HepG2 (cell line): ENCODE measurements around the gene CGNL1. TPM values are rescaled to one million over a fixed set of nuclear protein-coding genes. Genes with fewer than 3 reads are reported as not detected.

Source experiments
- ATAC-seq: fragments of 200-7000 bp; cut with Tn5 transposase; 3 replicates; pipeline ENCODE4 v1.9.1; 2020; ENCODE audit warnings: mild to moderate bottlenecking, moderate library complexity
- BruUV-seq: library from RNA; stranded (reverse); fragments of 400-500 nt; replicated peaks from 2 replicates; lab custom pipeline; 2021; lab: Mats Ljungman, UMichigan
- CTCF ChIA-PET: fragments of 300-600 bp; formaldehyde crosslinking; extraction: SDS; loops from one replicate; lab custom pipeline; 2021; ENCODE audit warnings: low total read pairs, inconsistent platforms, low intra/inter-chr PET ratio; lab: Yijun Ruan, JAX
- POLR2A ChIA-PET: fragments of 350-600 bp; sonication (Branson Sonifier 250); formaldehyde crosslinking; loops from one replicate; lab custom pipeline; 2020; ENCODE audit warnings: antibody characterized with exemption, inconsistent platforms; lab: Yijun Ruan, JAX
- DNase-seq: peaks from one replicate; pipeline ENCODE4 v3.0.0-alpha.2; 2015; ENCODE audit warnings: low spot score
- FAIRE-seq: peaks from 3 replicates; lab custom pipeline; 2011; peaks lifted over from hg19 to GRCh38; lab: Jason Lieb, UNC
- H2AFZ ChIP-seq: one replicate; pipeline ENCODE4 v1.6.1; 2011; ENCODE audit warnings: low read length, inconsistent platforms
- H3K27ac ChIP-seq: fragments of 300-600 bp; 3 replicates; pipeline ENCODE4 v1.8.0; 2011; ENCODE audit warnings: mixed run types, mild to moderate bottlenecking, mixed read lengths, low read length, inconsistent platforms; ENCODE audit not compliant: insufficient read depth; ENCODE audit errors: extremely low read length
- H3K27me3 ChIP-seq, 2 experiments: fragments of 200-600 bp in 1 of 2; 2 replicates in 1 of 2; 3 replicates in 1 of 2; pipeline versions ENCODE4 v1.6.0 to v1.8.0; 2011; ENCODE audit warnings: low read length in 2 of 2, mild to moderate bottlenecking in 2 of 2, moderate library complexity in 2 of 2, inconsistent platforms in 1 of 2; ENCODE audit not compliant: insufficient read depth in 2 of 2, control insufficient read depth in 1 of 2
- H3K36me3 ChIP-seq, 2 experiments: fragments of 200-600 bp in 1 of 2; replicated peaks in 1 of 2; 2 replicates in 1 of 2; 3 replicates in 1 of 2; pipeline versions ENCODE4 v1.5.1 to v1.8.0; 2011; ENCODE audit warnings: low read length in 2 of 2, inconsistent platforms in 1 of 2; ENCODE audit not compliant: insufficient read depth in 2 of 2, control insufficient read depth in 1 of 2
- H3K4me1 ChIP-seq: 2 replicates; pipeline ENCODE4 v1.5.1; 2012; ENCODE audit warnings: low read length, inconsistent platforms; ENCODE audit not compliant: insufficient read depth
- H3K4me2 ChIP-seq: 2 replicates; pipeline ENCODE4 v1.6.0; 2011; ENCODE audit warnings: low read depth, low read length, inconsistent platforms
- H3K4me3 ChIP-seq, 3 experiments: fragments of 200-600 bp in 1 of 3; sonication (generic), shearing (Covaris generic) in 1 of 3; replicated peaks in 1 of 3; 2 replicates each; pipeline ENCODE4 v1.5.1; 2011 to 2016; ENCODE audit warnings: low read length in 3 of 3, inconsistent platforms in 2 of 3, low read depth in 2 of 3, mild to moderate bottlenecking in 2 of 3, control low read depth in 1 of 3, mixed read lengths in 1 of 3; ENCODE audit not compliant: insufficient read depth in 1 of 3
- H3K79me2 ChIP-seq: one replicate; pipeline ENCODE4 v1.6.1; 2011; ENCODE audit warnings: low read length, inconsistent platforms; ENCODE audit not compliant: insufficient read depth
- H3K9ac ChIP-seq: 2 replicates; pipeline ENCODE4 v1.6.0; 2011; ENCODE audit warnings: mild to moderate bottlenecking, low read depth, low read length, inconsistent platforms; ENCODE audit not compliant: insufficient read depth
- H3K9me3 ChIP-seq: 2 replicates; pipeline ENCODE4 v1.5.1; 2012; ENCODE audit warnings: mild to moderate bottlenecking, low read length
- H4K20me1 ChIP-seq: 2 replicates; pipeline ENCODE4 v1.6.0; 2011; ENCODE audit warnings: inconsistent platforms, mild to moderate bottlenecking, low read length, moderate library complexity; ENCODE audit not compliant: insufficient read depth
- ARNTL ChIP-seq: sonication (generic); formaldehyde crosslinking; IDR thresholded peaks from 2 replicates; pipeline ENCODE4 v1.4.0; 2020; ENCODE audit warnings: mild to moderate bottlenecking, missing genetic modification reagents
- BRD4 ChIP-seq: sonication (generic); formaldehyde crosslinking; IDR thresholded peaks from 2 replicates; pipeline ENCODE4 v1.4.0; 2020; ENCODE audit warnings: missing genetic modification reagents
- DBP ChIP-seq: sonication (generic); formaldehyde crosslinking; IDR thresholded peaks from 2 replicates; pipeline ENCODE4 v1.4.0; 2020; ENCODE audit warnings: missing genetic modification reagents; ENCODE audit errors: not compliant biosample characterization
- HNRNPL ChIP-seq: fragments of 200-400 bp; formaldehyde crosslinking; IDR thresholded peaks from 2 replicates; pipeline ENCODE4 v1.6.1; 2017; ENCODE audit warnings: mild to moderate bottlenecking, low read depth, low read length
- NAIF1 ChIP-seq: sonication (generic); formaldehyde crosslinking; IDR thresholded peaks from 2 replicates; pipeline ENCODE4 v1.5.0; 2020; ENCODE audit warnings: mild to moderate bottlenecking, missing genetic modification reagents, borderline replicate concordance
- NFE2L1 ChIP-seq: sonication (generic); formaldehyde crosslinking; IDR thresholded peaks from 2 replicates; pipeline ENCODE4 v1.4.0; 2020; ENCODE audit warnings: missing genetic modification reagents, mild to moderate bottlenecking, borderline replicate concordance
- NR2C2 ChIP-seq: sonication (generic); formaldehyde crosslinking; IDR thresholded peaks from 2 replicates; pipeline ENCODE4 v1.4.0; 2020; ENCODE audit warnings: missing genetic modification reagents, mild to moderate bottlenecking, moderate library complexity, borderline replicate concordance
- RBM39 ChIP-seq: fragments of 200-400 bp; formaldehyde crosslinking; IDR thresholded peaks from one replicate; pipeline ENCODE4 v1.6.1; 2018; ENCODE audit warnings: antibody characterized with exemption, mild to moderate bottlenecking, low read depth, low read length; ENCODE audit not compliant: poor library complexity, severe bottlenecking
- SRSF1 ChIP-seq: fragments of 200-400 bp; formaldehyde crosslinking; optimal IDR thresholded peaks from 2 replicates; pipeline ENCODE3; 2017; ENCODE audit warnings: mild to moderate bottlenecking, low read depth, low read length, moderate library complexity
- SSRP1 ChIP-seq: IDR thresholded peaks from 2 replicates; pipeline ENCODE4 v1.6.1; 2016; ENCODE audit warnings: control low read depth
- ZMYM4 ChIP-seq: sonication (generic); formaldehyde crosslinking; IDR thresholded peaks from 2 replicates; pipeline ENCODE4 v1.8.1; 2023; ENCODE audit warnings: mild to moderate bottlenecking, missing genetic modification reagents
- ZNF597 ChIP-seq: sonication (generic); formaldehyde crosslinking; IDR thresholded peaks from 2 replicates; pipeline ENCODE4 v1.5.0; 2020; ENCODE audit warnings: missing genetic modification reagents
- ZNF616 ChIP-seq: sonication (generic); formaldehyde crosslinking; IDR thresholded peaks from 2 replicates; pipeline ENCODE4 v1.5.0; 2020; ENCODE audit warnings: low read depth, mild to moderate bottlenecking, missing genetic modification reagents
- ZNF619 ChIP-seq: sonication (generic); formaldehyde crosslinking; IDR thresholded peaks from 2 replicates; pipeline ENCODE4 v1.4.0; 2020; ENCODE audit warnings: mild to moderate bottlenecking, missing genetic modification reagents
- ZNF7 ChIP-seq: IDR thresholded peaks from 2 replicates; pipeline ENCODE4 v1.6.1; 2016; ENCODE audit warnings: missing biosample characterization, missing genetic modification reagents
- ZNF724P ChIP-seq: sonication (generic); formaldehyde crosslinking; IDR thresholded peaks from 2 replicates; pipeline ENCODE4 v1.8.0; 2022; ENCODE audit warnings: missing genetic modification reagents, borderline replicate concordance
- WGBS: methylation state at CpG from one replicate; pipeline ENCODE4 v1.1.6; 2017; ENCODE audit warnings: low lambda C conversion rate; 5-methylcytosine and 5-hydroxymethylcytosine counted together
- in situ Hi-C: cut with HindIII; loops from 2 replicates; pipeline ENCODE4 v1.10.0; 2017; ENCODE audit warnings: low pct_unique_long_range_greater_than_20kb; ENCODE audit not compliant: extremely low pct_ligation_motif_present
- intact Hi-C: fragments of 100-400 bp; cut with micrococcal nuclease; formaldehyde crosslinking; loops from one replicate; pipeline ENCODE4 v1.10.0; 2022; ENCODE audit not compliant: unreplicated experiment
- polyA plus RNA-seq, 8 experiments: library from polyadenylated mRNA; depleted of rRNA in 3 of 8; stranded (reverse) in 7 of 8; unstranded in 1 of 8; fragments of >200 nt; fragmentation: Illumina TruSeq in 4 of 8; extraction: Trizol in 4 of 8; gene quantifications; 2 replicates each; pipeline versions ENCODE4 v1.2.1 to v1.2.3, GENCODE V29; 2011 to 2016; ENCODE audit warnings: low read depth in 4 of 8, missing spikeins in 1 of 8, mixed read lengths in 1 of 8; ENCODE audit not compliant: insufficient read depth in 1 of 8
- total RNA-seq, 5 experiments: library from RNA; depleted of rRNA; stranded (reverse); fragments of >200 nt; fragmentation: Illumina TruSeq; extraction: Trizol; gene quantifications; 2 replicates each; pipeline ENCODE4 v1.2.3, GENCODE V29; 2016; ENCODE audit warnings: low read depth in 1 of 5

Gene CGNL1
- total and polyA plus RNA-seq, 2 of the 13 experiments (the other 11 are each of a cell fraction or from before 2014, with no cell fraction given): 5.6 to 15.6 TPM

- DNase-seq (no peak), FAIRE-seq (no peak)
- no peak for TF ChIP-seq ZNF7
- no peak for TF ChIP-seq NR2C2 (CRISPR knock-in tag)
- TF ChIP-seq ZMYM4 (CRISPR knock-in tag): no peak
- no peak for TF ChIP-seq SRSF1
- TF ChIP-seq NAIF1: no peak
- no peak for TF ChIP-seq ZNF619 (CRISPR knock-in tag)
- TF ChIP-seq BRD4 (CRISPR knock-in tag): no peak
- no peak for TF ChIP-seq SSRP1 (CRISPR knock-in tag)
- TF ChIP-seq HNRNPL: no peak
- TF ChIP-seq ZNF616 (CRISPR knock-in tag): no peak
- no peak for TF ChIP-seq NFE2L1
- TF ChIP-seq ZNF597: no peak
- TF ChIP-seq ZNF724P (CRISPR knock-in tag): no peak
- TF ChIP-seq ARNTL (CRISPR knock-in tag): no peak
- no peak for TF ChIP-seq RBM39
- TF ChIP-seq DBP (CRISPR knock-in tag): no peak
- TF ChIP-seq, all 625 proteins: peak for 0
- H2AFZ ChIP-seq: no peak overlapping the region
- no TSS peak for BruUV-seq
- H3K27me3 ChIP-seq: no peaks in the 10 kb centered on the region
- ChIA-PET CTCF (no interaction called here), POLR2A (no interaction called here)
- no peak overlapping the region for H3K9ac ChIP-seq
- no peak for ATAC-seq
- H3K4me1 ChIP-seq: peaks cover 18% of the 10 kb centered on the region
- no peaks in the 10 kb centered on the region for H4K20me1 ChIP-seq
- H3K4me2 ChIP-seq: no peak overlapping the region
- H3K4me3 ChIP-seq: no peak overlapping the region
- no peaks in the 10 kb centered on the region for H3K9me3 ChIP-seq
- WGBS: 78% methylated on average over 5 of the region's 5 CpGs
- no peaks in the 10 kb centered on the region for H3K79me2 ChIP-seq
- H3K36me3 ChIP-seq: no peaks in the 10 kb centered on the region; a peak in 1 of 5 replicates
- no peak overlapping the region for H3K27ac ChIP-seq
- in situ Hi-C loops (no loop called here), intact Hi-C loops (no loop called here)
Measured at GRCh38 chr15:57405133-57405532, 28.8 kb downstream of the CGNL1 start.
